Endothelial cell of umbilical vein (primary cell): ENCODE data around the gene ADIRF. TPM values are rescaled to one million over a fixed set of nuclear protein-coding genes. Genes with fewer than 3 reads are reported as not detected.
A peak's percentile ranks its signal among the peaks of the same experiment; 100 is the strongest.

Source experiments
- BruUV-seq: library from RNA; stranded (reverse); fragments of 400-500 nt; replicated peaks from 2 replicates; lab custom pipeline; 2021; lab: Mats Ljungman, UMichigan
- CTCF ChIA-PET: fragments of 300-600, 350-600 bp; sonication (Branson Sonifier 250); formaldehyde crosslinking; loops from one replicate; lab custom pipeline; 2021; ENCODE audit warnings: antibody characterized with exemption, inconsistent platforms; lab: Charles Lee
- POLR2A ChIA-PET: fragments of 300-600, 350-600 bp; sonication (Branson Sonifier 250); formaldehyde crosslinking; loops from one replicate; lab custom pipeline; 2021; ENCODE audit warnings: antibody characterized with exemption, inconsistent platforms; lab: Charles Lee
- DNase-seq: peaks from one replicate; pipeline ENCODE4 v3.0.0-alpha.2; 2011; ENCODE audit warnings: low read depth, low spot score
- FAIRE-seq: peaks from 2 replicates; lab custom pipeline; 2011; peaks lifted over from hg19 to GRCh38; lab: Jason Lieb, UNC
- H2AFZ ChIP-seq: 2 replicates; pipeline ENCODE4 v1.6.0; 2012; ENCODE audit warnings: low read depth, low read length, control low read depth, inconsistent platforms
- H3K27ac ChIP-seq: 2 replicates; pipeline ENCODE4 v1.5.1; 2011; ENCODE audit warnings: low read depth, mild to moderate bottlenecking, control low read depth, low read length, moderate library complexity; ENCODE audit not compliant: insufficient read depth
- H3K27me3 ChIP-seq, 2 experiments: 2 replicates each; pipeline versions ENCODE4 v1.6.0 to v1.6.1; 2011; ENCODE audit warnings: low read length in 2 of 2, mixed read lengths in 1 of 2; ENCODE audit not compliant: control insufficient read depth in 2 of 2, insufficient read depth in 2 of 2
- H3K36me3 ChIP-seq, 2 experiments: 2 replicates in 1 of 2; 3 replicates in 1 of 2; pipeline ENCODE4 v1.5.1; 2011; ENCODE audit warnings: low read length in 2 of 2, mild to moderate bottlenecking in 1 of 2, moderate library complexity in 1 of 2; ENCODE audit not compliant: control insufficient read depth in 2 of 2, insufficient read depth in 2 of 2; ENCODE audit errors: extremely low read depth in 1 of 2
- H3K4me1 ChIP-seq: 3 replicates; pipeline ENCODE4 v1.5.1; 2011; ENCODE audit warnings: mild to moderate bottlenecking, low read length; ENCODE audit not compliant: control insufficient read depth, insufficient read depth; ENCODE audit errors: extremely low read depth
- H3K4me2 ChIP-seq: 2 replicates; pipeline ENCODE4 v1.6.1; 2011; ENCODE audit warnings: low read length, control low read depth, mixed read lengths; ENCODE audit not compliant: insufficient read depth
- H3K4me3 ChIP-seq, 3 experiments: fragments of 200-600 bp in 1 of 3; sonication (generic), shearing (Covaris generic) in 1 of 3; replicated peaks in 1 of 3; 2 replicates each; pipeline ENCODE4 v1.5.1; 2011 to 2016; ENCODE audit warnings: control low read depth in 3 of 3, low read length in 3 of 3, mild to moderate bottlenecking in 2 of 3, inconsistent platforms in 1 of 3, low read depth in 1 of 3, moderate library complexity in 1 of 3; ENCODE audit not compliant: insufficient read depth in 1 of 3
- H3K79me2 ChIP-seq: 2 replicates; pipeline ENCODE4 v1.6.0; 2012; ENCODE audit warnings: low read length, inconsistent platforms; ENCODE audit not compliant: control insufficient read depth, insufficient read depth
- H3K9ac ChIP-seq: replicated peaks from 2 replicates; pipeline ENCODE3; 2011; ENCODE audit warnings: low read length, control low read depth; ENCODE audit not compliant: insufficient read depth; ENCODE audit errors: extremely low read depth
- H3K9me1 ChIP-seq: replicated peaks from 3 replicates; pipeline ENCODE4 v1.6.0; 2011; ENCODE audit warnings: mild to moderate bottlenecking, low read length; ENCODE audit not compliant: control insufficient read depth, insufficient read depth; ENCODE audit errors: extremely low read depth
- H3K9me3 ChIP-seq: replicated peaks from 2 replicates; pipeline ENCODE4 v1.5.1; 2012; ENCODE audit warnings: low read length, inconsistent platforms; ENCODE audit not compliant: control insufficient read depth, insufficient read depth
- H4K20me1 ChIP-seq: replicated peaks from 2 replicates; pipeline ENCODE3; 2011; ENCODE audit warnings: mild to moderate bottlenecking, low read length; ENCODE audit not compliant: control insufficient read depth, insufficient read depth; ENCODE audit errors: extremely low read depth
- CTCF ChIP-seq, 2 donors: IDR thresholded peaks; 1 replicate in 1 of 2; 2 replicates in 1 of 2; pipeline ENCODE4 v1.5.1; 2011; ENCODE audit warnings: low read length in 2 of 2, mild to moderate bottlenecking in 2 of 2, moderate library complexity in 2 of 2, control low read depth in 1 of 2, inconsistent platforms in 1 of 2, low read depth in 1 of 2; ENCODE audit not compliant: insufficient read depth in 1 of 2; ENCODE audit errors: extremely low read depth in 1 of 2
- EZH2 ChIP-seq: IDR thresholded peaks from 2 replicates; pipeline ENCODE4 v1.6.1; 2012; ENCODE audit warnings: borderline replicate concordance, low read depth, mild to moderate bottlenecking, moderate library complexity, low read length, inconsistent platforms; ENCODE audit not compliant: severe bottlenecking
- FOS ChIP-seq: IDR thresholded peaks from 2 replicates; pipeline ENCODE4 v1.6.1; 2011; ENCODE audit warnings: mild to moderate bottlenecking, low read length, moderate library complexity, borderline replicate concordance; ENCODE audit not compliant: insufficient read depth
- GATA2 ChIP-seq: IDR thresholded peaks from 2 replicates; pipeline ENCODE4 v1.7.0; 2011; ENCODE audit warnings: low read depth, mild to moderate bottlenecking, moderate library complexity, mixed read lengths, low read length; ENCODE audit not compliant: insufficient read length, insufficient read depth
- JUN ChIP-seq: IDR thresholded peaks from 2 replicates; pipeline ENCODE4 v1.6.1; 2011; ENCODE audit warnings: borderline replicate concordance, low read depth; ENCODE audit not compliant: insufficient read length, insufficient read depth
- MAX ChIP-seq: IDR thresholded peaks from 2 replicates; pipeline ENCODE4 v1.6.1; 2011; ENCODE audit not compliant: insufficient read depth, insufficient read length
- MYC ChIP-seq: IDR thresholded peaks from one replicate; pipeline ENCODE4 v1.6.1; 2011; ENCODE audit warnings: mild to moderate bottlenecking, low read depth, low read length
- POLR2A ChIP-seq: IDR thresholded peaks from 2 replicates; pipeline ENCODE4 v1.6.1; 2012; ENCODE audit warnings: low read depth, mild to moderate bottlenecking, control low read depth, low read length
- POLR2AphosphoS5 ChIP-seq: IDR thresholded peaks from 2 replicates; pipeline ENCODE4 v1.6.1; 2012; ENCODE audit warnings: low read depth, mild to moderate bottlenecking, control low read depth, low read length, moderate library complexity; ENCODE audit not compliant: insufficient read depth
- dilution Hi-C: fragments of 300-500 bp; cut with MboI; formaldehyde crosslinking; loops from one replicate; pipeline ENCODE4 v1.15.0; 2019; ENCODE audit warnings: low sequenced_read_pairs; ENCODE audit not compliant: extremely low pct_ligation_motif_present
- intact Hi-C: fragments of 100-400 bp; cut with micrococcal nuclease; formaldehyde crosslinking; loops from one replicate; pipeline ENCODE4 v1.10.0; 2022
- polyA plus RNA-seq, 4 experiments: library from polyadenylated mRNA; depleted of rRNA in 3 of 4; stranded (reverse) in 3 of 4; unstranded in 1 of 4; fragments of >200 nt; gene quantifications; 2 replicates each; pipeline versions ENCODE4 v1.2.1 to v1.2.3, GENCODE V29; 2011 to 2012; ENCODE audit warnings: missing spikeins in 1 of 4
- total RNA-seq: library from RNA; stranded (reverse); gene quantifications from 2 replicates; pipeline ENCODE4 v1.2.3, GENCODE V29; 2021

Gene ADIRF
- total and polyA plus RNA-seq, 2 donors (not counting 3 experiments of a cell fraction or from before 2014, with no cell fraction given): 3.7 to 4.4 TPM

GRCh38 chr10:86960003-86960862 is 8.0 kb upstream of the ADIRF start:
- dilution Hi-C loops: no loop called here
- Histone ChIP-seq H3K27me3 (no peaks in the 10 kb centered on the region), H3K9me3 (no peaks in the 10 kb centered on the region), H2AFZ (no peak overlapping the region), H3K27ac (peak overlapping the region; percentile 78), H3K9ac (no peak overlapping the region), H3K79me2 (peaks cover 28% of the 10 kb centered on the region), H3K9me1 (no peaks in the 10 kb centered on the region), H3K36me3 (no peaks in the 10 kb centered on the region), H4K20me1 (no peaks in the 10 kb centered on the region), H3K4me1 (peaks cover 45% of the 10 kb centered on the region), H3K4me3 (no peak overlapping the region), H3K4me2 (peak overlapping the region; percentile 33)
- peak; percentile 85 for DNase-seq
- peak; percentile 100 for TF ChIP-seq CTCF (IDR thresholded peaks at IDR 0.05; ENCODE audit: extremely low read depth in 1 of 2, insufficient read depth in 1 of 2, low read depth in 1 of 2, low read length in 2 of 2)
- TF ChIP-seq MYC: peak; percentile 85
- TF ChIP-seq POLR2AphosphoS5: peak; percentile 23
- TF ChIP-seq MAX: peak; percentile 74
- no peak for TF ChIP-seq JUN
- no peak for TF ChIP-seq GATA2
- no peak for TF ChIP-seq EZH2
- TF ChIP-seq FOS: no peak
- no peak for TF ChIP-seq POLR2A
- intact Hi-C loops: loop anchor here (1.0 kb wide), 2 partner anchors 21 to 272 kb away; no protein-coding TSS in a partner anchor
- peak; percentile 91 for FAIRE-seq
- BruUV-seq: no TSS peak
- ChIA-PET POLR2A (interaction anchor here (0.5 to 3.1 kb wide), 6 partner anchors 9 to 944 kb away, joined by 3 to 13 read pairs (median 3); no protein-coding TSS in a partner anchor), CTCF (interaction anchor here (0.6 to 8.7 kb wide), 15 partner anchors 8 to 279 kb away, joined by 3 to 325 read pairs (median 4); partner anchors contain the start of gene ADIRF)
